Measurements from ENCODE around the gene IL10RB.

GRCh38 chr21:33293136-33293535 is 27.0 kb downstream of the IL10RB start:
- TF ChIP-seq POLR2A (IDR thresholded peaks at IDR 0.05) (no peak), CTCF (IDR thresholded peaks at IDR 0.05) (no peak)

All from body of pancreas (tissue), 4 donors.